Measurements from ENCODE around the gene CCDC137.

The CCDC137 gene

DNA sequence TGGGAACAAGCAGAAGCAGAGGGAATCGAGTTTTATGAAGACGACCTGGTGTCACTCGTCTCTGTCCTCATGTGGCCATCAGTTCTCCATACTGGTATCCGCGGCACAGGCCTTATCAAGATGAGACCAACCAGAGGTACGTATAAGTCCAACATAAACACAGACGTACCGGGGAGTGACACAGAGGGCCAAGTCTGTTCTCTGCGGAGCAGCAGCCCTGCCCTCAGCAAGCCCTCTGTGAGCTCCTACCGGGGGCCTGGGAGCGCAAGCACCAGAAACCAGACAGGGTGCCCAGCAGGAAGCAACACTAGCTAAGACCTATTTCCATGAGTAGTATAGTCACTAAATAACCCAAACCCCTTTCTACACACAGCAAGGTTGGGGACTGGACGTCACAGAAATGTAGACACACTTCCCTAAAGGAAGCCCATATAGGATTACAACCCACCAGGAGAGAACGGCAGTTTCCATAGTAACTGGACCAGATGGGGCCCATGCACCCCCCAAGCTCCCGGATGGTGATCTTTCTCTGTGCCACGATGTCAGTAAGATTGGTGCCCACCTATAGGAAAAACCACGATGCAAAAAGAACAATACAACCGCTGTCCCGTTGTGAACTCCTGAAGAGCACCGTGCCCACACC, 16.1 kb downstream of the CCDC137 start:
- peak; percentile 40 for DNase-seq (ENCODE audit: low read depth)

DNA sequence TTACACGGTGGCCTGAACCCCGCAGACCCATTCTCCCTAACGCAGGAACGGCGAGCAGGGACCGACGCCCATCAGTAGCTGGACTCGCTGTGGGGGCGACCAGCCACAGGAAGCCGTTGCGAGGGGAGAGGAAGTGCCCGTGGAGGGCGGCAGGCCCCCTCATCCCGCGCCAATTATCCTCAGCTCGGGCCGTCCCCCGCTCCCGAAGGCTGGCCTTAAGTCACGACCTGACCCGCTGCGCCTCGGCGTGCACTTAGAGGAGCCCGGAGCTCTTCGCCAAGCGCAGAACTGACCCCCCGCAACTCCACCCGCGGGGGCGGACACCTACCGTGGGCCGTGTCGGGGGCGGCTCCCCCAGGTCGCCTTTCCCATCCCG, 16.7 kb downstream of the CCDC137 start:
- peak; percentile 61 for DNase-seq (ENCODE audit: low read depth)

DNA sequence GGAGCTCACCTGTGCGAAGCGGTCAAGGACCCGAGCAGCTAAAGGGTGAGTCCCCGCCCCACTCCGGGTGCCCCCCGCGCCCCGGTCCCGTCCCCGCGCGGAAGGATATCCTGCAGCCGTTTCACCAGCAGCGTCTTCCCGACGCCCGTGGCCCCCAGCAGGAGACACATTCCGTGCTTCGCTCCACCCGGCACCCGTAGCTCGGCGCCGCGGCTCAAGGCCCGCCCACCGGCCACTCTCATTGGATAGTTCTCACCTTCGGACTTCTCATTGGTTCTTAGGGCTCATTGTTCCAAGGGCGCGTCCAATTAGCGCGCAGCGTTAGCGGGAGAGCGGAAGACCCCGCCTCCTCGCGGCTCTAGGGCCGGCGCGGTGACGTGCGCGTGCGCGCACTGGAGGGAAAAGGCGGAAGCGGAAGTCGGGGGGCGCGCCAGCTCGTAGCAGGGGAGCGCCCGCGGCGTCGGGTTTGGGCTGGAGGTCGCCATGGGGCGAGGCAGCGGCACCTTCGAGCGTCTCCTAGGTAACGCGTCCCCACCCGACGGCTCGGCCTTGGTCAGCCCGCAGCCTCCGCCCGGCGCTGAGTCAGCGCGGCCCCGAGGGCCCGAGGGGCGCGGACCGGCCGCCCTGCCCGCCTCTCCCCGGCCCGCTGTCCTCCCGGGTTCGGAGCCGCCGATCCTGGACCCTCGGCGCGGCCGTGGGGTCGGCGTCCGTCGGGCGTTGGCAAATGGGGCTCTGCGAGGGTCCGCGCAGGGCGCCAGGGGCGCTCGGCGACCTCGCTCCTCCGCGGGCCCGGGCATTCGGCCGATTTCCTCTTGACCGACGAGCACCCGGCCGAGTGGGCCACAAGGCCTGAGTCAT, 17.3 kb downstream of the CCDC137 start, which contains the start of the genes ARL16 and HGS:
ARL16 (minus strand) TSS at position 214 of the 858 bp plus-strand sequence; CDS start at position 170, 44 bp downstream.
HGS (plus strand) TSS at position 428 of the 858 bp plus-strand sequence; CDS start at position 484, 56 bp downstream.
- DNase-seq (ENCODE audit: low read depth) = peak; percentile 100

DNA sequence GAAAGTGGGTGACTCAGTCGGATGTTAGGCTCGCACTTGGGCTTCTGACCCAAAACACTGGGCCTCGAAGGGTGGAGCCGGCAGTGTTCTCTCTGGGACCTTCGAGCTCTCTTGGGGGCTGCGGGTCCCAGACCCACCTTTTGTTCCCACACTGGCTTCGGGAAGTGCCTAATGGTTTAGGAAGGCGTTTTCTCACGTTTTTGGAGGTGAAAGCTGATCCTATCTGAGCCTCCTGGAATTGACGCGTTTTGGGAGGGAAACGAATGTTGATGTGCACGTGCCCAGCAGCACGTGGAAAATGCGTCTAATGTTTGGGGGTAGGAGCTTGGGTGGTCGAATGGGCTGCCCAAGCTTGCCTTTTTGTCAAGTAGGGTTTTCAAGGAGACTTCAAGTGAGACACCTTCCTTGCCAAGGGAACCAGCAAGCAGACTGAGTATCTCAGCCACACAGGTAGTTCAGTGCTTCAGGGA, 17.9 kb downstream of the CCDC137 start:
- DNase-seq (ENCODE audit: low read depth) = peak; percentile 98

DNA sequence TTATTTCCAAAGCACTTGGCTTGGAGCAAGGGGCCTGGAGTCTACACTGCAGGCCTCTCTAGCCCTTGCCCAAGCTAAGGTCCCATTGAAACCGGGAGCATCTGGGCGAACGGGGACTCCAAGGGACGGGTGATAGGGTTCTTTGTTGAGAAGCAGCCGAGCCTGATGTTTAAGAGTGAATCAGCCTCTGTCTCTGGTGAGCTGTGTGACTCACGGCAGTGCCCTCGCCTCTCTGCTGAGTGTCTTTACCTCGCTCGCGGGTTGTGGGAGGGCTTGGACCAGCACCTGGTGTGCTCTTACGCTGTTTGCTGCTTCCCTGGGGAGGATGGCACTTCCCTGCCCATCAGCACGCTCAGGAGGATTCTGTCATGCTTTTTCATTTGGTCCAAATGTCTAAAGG, 18.6 kb downstream of the CCDC137 start:
- DNase-seq (ENCODE audit: low read depth) = peak; percentile 96

DNA sequence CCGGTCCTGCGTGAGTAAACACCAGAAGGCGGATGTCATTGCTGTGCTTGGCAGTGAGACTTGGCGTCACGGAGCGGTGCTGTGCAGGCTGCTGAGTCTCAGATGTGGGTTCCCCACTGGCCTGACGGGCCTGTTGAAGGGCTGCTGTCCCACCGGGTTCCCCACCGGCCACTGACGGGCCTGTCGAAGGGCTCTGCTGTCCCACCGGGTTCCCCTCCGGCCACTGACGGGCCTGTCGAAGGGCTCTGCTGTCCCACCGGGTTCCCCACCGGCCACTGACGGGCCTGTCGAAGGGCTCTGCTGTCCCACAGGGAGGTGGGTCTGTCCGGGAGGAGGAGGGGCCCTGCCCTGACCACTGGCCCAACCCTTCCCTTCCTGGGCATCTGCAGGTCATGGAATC, 20.1 kb downstream of the CCDC137 start:
- no peak for DNase-seq (ENCODE audit: low read depth)

DNA sequence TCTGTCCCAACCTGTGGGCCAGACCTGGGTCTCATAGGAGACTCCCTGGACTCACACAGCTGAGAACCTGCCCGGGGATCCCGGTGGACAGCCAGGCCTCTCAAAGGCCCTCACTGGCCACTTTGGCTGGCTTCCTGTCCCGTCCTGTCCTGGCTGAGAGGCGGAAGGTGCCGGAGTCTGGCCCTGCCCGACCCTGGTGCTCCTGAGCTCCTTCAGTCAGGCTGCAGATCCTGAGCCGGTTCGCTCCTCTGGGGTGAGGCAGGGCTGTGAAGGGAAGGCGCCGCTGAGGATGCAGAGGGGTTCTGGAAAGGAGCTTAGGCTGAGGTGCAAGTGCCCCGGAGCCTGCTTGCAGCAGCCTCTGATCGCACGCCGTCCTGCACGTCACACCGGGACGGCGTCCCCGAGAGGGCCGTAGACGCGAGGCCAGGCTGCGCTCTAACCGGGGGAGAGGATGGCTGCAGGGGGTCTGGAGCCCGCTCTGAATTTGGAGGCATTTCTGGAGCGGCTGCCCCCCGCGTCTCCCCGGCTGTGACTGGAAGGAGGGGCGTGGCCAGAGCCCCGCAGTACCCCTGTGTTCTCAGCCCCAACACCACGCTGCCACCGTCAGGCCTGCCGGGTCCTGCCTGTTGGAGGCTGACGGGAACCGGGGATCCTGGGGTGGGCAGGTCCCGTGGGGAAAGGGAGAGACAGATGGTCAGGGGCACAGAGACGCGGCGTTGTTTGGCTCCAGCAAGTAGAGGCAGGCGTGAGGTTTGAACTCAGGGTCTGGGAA, 21.4 kb downstream of the CCDC137 start:
- DNase-seq (ENCODE audit: low read depth) = no peak

DNA sequence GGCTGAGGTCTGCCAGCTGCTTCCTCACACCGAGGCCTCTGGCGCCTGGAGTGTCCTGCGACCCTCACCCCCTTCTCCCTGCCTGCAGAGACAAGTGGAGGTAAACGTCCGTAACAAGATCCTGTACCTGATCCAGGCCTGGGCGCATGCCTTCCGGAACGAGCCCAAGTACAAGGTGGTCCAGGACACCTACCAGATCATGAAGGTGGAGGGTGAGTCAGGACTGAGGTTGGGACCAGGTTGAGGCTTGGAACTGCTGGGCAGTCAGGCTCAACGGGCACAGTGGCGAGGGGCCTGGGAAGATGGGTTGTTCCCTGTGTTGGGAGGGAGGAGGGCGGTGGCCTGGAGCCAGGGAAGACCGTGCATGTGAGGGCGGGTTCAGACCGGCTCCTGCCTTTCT, 22.1 kb downstream of the CCDC137 start:
- no peak for DNase-seq (ENCODE audit: low read depth)

DNA sequence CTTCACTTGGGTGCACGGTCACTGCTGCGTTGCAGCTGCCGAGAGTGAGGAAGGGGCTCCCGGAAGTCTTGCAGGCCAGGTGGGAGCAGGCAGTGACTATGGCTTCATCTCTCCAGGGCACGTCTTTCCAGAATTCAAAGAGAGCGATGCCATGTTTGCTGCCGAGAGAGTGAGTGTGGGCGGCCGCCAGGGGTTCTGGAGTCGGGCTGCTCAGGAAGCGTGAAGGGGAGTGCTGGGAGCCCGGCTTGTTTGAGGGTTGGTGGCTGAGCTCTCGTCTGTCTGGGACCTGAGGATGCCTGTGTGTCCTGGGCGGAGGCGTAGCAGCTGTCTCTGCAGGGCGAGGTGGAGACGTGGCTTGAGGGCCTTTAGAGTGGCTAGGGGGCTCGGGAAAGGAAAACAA, 23.5 kb downstream of the CCDC137 start:
- no peak for DNase-seq (ENCODE audit: low read depth)

DNA sequence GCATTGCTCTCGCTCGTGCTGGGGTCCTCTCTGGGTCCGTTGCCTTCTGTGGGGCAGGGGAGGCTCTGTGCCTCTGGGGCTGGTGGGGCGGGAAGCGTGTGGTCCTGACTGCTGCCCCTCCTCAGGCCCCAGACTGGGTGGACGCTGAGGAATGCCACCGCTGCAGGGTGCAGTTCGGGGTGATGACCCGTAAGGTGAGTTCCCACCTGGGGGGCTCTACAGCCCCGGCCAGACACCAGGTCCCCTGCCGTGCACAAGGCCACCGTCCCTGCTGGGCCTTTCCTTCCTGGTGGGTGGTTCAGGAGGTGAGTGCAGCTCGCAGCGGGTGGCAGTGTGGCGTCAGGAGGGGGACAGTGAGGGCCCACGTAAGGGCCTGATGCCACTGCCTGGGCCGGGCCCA, 24.0 kb downstream of the CCDC137 start:
- DNase-seq (ENCODE audit: low read depth) = no peak

DNA sequence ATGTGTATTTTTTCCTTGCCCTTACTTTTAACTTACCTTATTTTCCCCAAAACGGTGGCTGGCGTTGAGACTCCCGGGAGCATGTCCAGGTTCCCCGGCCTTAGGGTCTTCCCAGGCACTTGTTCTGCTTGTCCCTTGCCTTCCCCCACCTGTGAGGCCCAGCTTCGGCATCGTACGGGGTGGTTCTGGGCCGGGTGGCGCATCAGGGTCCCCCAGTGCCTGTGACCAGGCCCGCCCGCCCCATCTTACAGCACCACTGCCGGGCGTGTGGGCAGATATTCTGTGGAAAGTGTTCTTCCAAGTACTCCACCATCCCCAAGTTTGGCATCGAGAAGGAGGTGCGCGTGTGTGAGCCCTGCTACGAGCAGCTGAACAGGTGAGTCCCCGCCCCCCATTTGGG, 24.7 kb downstream of the CCDC137 start:
- no peak for DNase-seq (ENCODE audit: low read depth)

DNA sequence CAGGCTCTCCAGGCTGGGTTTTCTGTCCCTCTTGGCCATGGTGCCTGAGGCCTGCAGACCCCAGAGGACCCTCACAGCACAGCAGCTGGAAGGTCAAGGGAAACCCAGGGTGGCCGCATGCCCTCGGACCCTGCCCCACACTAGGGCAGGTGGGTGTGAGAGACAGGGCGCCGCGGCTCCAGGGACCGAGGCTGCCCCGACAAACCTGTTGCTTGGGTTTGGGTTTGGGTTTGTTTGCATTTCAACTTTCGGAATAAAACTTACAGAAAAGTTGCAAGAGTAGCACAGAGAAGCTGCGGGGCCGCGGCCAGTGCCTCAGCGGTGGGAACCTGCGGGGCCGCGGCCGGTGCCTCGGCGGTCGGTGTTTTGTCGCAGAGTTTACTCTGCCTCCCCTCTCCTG, 25.1 kb downstream of the CCDC137 start:
- DNase-seq (ENCODE audit: low read depth) = no peak

DNA sequence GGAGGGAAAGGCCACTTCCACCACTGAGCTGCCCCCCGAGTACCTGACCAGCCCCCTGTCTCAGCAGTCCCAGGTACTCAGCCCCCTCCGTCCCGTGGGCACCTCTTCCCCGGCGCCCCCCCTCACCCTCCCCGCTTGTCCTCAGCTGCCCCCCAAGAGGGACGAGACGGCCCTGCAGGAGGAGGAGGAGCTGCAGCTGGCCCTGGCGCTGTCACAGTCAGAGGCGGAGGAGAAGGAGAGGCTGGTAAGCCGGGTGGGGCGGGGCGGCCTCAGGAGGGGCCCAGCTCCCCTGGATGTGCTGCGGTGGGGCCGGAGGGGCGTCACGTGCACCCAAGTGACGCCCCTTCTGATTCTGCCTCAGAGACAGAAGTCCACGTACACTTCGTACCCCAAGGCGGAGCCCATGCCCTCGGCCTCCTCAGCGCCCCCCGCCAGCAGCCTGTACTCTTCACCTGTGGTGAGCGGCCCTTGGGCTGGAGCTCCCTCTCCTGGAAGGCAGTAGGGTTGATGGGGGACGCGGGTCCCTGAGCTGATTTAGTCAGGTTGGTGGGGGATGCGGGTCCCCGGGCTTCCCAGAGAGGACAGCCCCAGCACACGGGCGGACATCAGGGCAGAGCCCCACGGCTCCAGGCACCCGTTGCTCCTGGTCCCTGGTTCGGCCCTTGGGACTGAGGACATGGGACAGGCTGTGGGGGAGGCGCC, 27.1 kb downstream of the CCDC137 start:
- peak; percentile 27 for DNase-seq (ENCODE audit: low read depth)

DNA sequence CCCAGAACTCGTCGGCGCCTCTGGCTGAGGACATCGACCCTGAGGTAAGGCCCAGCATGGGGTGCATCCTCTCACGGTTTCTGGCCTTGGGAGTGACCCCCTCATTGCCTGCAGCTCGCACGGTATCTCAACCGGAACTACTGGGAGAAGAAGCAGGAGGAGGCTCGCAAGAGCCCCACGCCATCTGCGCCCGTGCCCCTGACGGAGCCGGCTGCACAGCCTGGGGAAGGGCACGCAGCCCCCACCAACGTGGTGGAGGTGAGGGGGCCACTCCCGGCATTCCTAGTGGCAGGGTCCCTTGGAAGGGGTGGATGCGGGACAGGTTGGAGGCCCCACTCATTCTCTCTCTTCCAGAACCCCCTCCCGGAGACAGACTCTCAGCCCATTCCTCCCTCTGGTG, 28.3 kb downstream of the CCDC137 start:
- no peak for DNase-seq (ENCODE audit: low read depth)

DNA sequence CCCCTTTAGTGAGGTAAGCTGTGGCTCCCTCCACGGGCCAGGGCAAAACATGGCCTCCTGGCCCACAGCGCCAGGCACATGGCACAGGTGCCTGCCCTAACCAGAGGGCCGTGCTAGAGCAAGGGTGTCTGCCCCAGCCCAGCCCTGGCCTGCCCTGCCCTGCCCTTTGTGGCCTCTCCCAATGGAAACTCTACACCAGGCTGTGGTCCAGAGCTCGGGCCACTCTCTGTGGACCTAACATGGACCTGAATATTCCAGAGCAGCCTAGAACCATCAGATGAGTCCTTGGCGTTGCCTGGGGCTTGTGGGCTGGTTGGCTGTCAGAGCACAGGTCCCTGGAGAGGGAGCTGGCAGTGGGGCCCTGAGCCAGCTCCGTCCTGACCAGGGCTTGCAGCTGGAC, 28.7 kb downstream of the CCDC137 start:
- DNase-seq (ENCODE audit: low read depth) = no peak

DNA sequence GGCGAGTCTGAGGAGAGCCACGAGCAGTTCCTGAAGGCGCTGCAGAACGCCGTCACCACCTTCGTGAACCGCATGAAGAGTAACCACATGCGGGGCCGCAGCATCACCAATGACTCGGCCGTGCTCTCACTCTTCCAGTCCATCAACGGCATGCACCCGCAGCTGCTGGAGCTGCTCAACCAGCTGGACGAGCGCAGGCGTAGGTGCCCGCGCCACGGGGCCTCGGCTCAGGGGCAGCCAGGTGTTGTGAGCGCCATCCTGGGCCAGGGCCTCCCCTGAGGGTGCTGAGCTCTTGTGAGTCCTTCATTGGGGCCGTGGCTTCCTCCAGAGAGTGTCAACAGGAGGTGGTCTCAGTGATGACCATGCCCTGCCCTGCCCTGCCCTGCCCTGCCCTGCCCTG, 29.3 kb downstream of the CCDC137 start:
- DNase-seq (ENCODE audit: low read depth) = no peak

DNA sequence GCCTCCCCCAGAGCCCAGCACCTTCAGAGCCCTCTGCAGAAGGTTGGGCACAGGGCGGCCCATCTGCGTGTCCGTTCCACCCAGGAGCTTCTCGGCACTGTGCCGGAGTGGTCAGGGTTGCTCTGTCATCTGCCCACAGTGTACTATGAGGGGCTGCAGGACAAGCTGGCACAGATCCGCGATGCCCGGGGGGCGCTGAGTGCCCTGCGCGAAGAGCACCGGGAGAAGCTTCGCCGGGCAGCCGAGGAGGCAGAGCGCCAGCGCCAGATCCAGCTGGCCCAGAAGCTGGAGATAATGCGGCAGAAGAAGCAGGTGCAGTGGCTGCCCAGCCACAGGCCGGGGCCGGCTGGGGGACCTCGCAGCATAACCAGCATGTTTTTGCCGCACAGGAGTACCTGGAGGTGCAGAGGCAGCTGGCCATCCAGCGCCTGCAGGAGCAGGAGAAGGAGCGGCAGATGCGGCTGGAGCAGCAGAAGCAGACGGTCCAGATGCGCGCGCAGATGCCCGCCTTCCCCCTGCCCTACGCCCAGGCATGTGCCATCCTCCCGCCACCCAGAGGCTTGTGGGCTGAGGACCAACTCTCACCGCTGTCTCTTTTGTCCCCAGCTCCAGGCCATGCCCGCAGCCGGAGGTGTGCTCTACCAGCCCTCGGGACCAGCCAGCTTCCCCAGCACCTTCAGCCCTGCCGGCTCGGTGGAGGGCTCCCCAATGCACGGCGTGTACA, 29.8 kb downstream of the CCDC137 start:
- no peak for DNase-seq (ENCODE audit: low read depth)

DNA sequence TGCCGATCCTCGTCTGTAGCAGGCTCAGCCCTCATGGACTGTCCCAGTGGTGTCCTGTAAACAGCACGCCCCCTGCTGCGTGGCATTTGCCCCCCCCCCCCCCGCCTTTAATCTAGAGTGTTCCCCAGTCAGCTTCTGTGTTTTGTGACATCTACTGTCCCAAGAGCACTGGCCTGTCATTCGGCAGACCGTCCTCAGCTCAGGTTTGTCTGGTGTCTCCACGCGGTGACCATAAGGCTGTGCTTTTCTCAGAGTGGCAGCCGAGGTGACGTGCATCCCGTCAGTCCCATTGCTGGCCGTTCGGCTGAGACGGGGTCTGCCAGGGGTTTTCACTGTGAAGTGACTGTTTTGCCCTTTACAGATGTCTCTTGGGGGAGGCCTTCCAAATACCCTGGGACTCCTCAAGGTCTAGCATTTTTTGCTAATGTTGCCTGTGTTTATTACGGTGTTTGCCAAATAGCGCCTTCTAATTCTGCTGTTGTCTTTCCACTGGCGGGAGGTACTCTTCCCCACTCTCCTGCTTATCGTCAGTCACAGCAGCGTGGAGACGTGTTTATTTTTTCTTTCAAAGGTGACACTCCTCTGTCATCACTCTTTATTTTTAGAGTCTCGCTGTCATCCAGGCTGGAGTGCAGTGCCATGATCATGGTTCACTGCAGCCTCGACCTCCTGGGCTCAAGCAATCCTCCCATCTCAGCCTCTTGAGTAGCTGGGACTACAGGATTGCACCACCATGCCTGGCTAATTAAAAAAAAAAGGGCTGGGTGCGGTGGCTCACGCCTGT, 30.9 kb downstream of the CCDC137 start:
- no peak for DNase-seq (ENCODE audit: low read depth)

DNA sequence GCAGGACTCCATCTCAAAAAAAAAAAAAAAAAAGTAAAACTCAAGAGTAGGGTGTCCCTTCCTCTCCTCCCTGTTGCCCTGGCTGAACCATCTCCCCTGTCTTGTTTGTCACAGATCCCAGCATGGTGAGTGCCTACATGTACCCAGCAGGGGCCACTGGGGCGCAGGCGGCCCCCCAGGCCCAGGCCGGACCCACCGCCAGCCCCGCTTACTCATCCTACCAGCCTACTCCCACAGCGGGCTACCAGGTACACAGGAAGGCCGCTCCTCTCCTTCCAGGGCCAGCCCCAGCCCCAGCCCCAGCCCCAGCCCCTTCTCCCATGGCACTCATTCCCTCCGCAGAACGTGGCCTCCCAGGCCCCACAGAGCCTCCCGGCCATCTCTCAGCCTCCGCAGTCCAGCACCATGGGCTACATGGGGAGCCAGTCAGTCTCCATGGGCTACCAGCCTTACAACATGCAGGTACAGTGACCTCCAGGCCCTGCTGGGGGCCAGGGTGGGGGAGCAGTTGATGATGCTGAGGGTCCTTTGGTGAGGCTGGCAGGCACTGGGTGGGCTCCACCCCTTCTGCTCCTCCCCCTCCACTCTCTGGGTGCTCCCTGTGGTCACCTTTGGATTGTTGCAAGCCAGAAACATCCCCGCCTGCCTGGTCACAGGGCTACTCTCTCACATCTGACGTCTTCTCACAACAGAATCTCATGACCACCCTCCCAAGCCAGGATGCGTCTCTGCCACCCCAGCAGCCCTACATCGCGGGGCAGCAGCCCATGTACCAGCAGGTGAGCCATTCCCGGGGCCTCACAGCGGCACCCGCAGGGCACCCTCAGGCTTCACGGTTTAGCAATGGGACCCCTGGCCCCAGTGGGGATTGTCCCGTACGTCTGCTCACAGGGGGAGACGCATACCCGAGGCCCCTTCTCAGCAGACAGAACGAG, 34.1 kb downstream of the CCDC137 start:
- DNase-seq (ENCODE audit: low read depth) = no peak

Measured in ELR (cell line).